Right lung (tissue), 5 donors: ENCODE measurements around the gene PNP. TPM values are rescaled to one million over a fixed set of nuclear protein-coding genes. Genes with fewer than 3 reads are reported as not detected.
"Not testable (repeated sequence)": the region's sequence is repeated elsewhere in the genome, so short reads cannot be mapped to it uniquely, and the experiment has no call there.

ENCODE experiments used
- DNase-seq, 2 donors: peaks; one replicate each; pipeline ENCODE4 v3.0.0-alpha.2; 2013
- polyA plus RNA-seq, 5 donors: library from polyadenylated mRNA; unstranded; fragments of 120-200 nt; gene quantifications; one replicate each; pipeline versions ENCODE4 v1.2.1 to v1.2.3, GENCODE V29; 2013; ENCODE audit warnings: inconsistent platforms in 1 of 5, low replicate concordance in 1 of 5; ENCODE audit not compliant: insufficient read length in 5 of 5, insufficient read depth in 1 of 5

PNP gene
- polyA plus RNA-seq, 5 donors = 31.0 to 47.3 (median 36.0) TPM

- no peak for DNase-seq
These were observed 18.2 kb downstream of the PNP start for GRCh38 chr14:20487396-20487725.

- DNase-seq = no peak
These were observed 20.1 kb downstream of the PNP start for GRCh38 chr14:20489093-20489994.

GRCh38 chr14:20490563-20490962, 21.4 kb downstream of the PNP start:
- DNase-seq = no peak

- DNase-seq = no peak
These were observed 23.3 kb downstream of the PNP start for GRCh38 chr14:20492486-20492885.

- no peak for DNase-seq
These were observed 24.4 kb downstream of the PNP start for GRCh38 chr14:20493634-20494033.

GRCh38 chr14:20494935-20495766, 25.9 kb downstream of the PNP start:
- DNase-seq = no peak

- no peak for DNase-seq
These were observed 29.4 kb downstream of the PNP start for GRCh38 chr14:20498622-20499021.

GRCh38 chr14:20499108-20499507, 29.9 kb downstream of the PNP start:
- DNase-seq = no peak

GRCh38 chr14:20499881-20500280, 30.7 kb downstream of the PNP start:
- DNase-seq = no peak

GRCh38 chr14:20501346-20501745, 32.1 kb downstream of the PNP start:
- DNase-seq = no peak

GRCh38 chr14:20503898-20504297, 34.7 kb downstream of the PNP start:
- no peak for DNase-seq

- not testable (repeated sequence) for DNase-seq
These were observed 37.1 kb downstream of the PNP start for GRCh38 chr14:20506276-20506675.

- not testable (repeated sequence) for DNase-seq
These were observed 37.5 kb downstream of the PNP start for GRCh38 chr14:20506752-20507151.

GRCh38 chr14:20507537-20507936, 38.3 kb downstream of the PNP start:
- DNase-seq = not testable (repeated sequence)

GRCh38 chr14:20508367-20508766, 39.2 kb downstream of the PNP start:
- no peak for DNase-seq

GRCh38 chr14:20512177-20512905, 43.1 kb downstream of the PNP start:
- DNase-seq = no peak

- DNase-seq = no peak
These were observed 46.6 kb downstream of the PNP start for GRCh38 chr14:20515846-20516245.

- DNase-seq = no peak
These were observed 47.7 kb downstream of the PNP start for GRCh38 chr14:20516921-20517320.

GRCh38 chr14:20522332-20522731, 53.1 kb downstream of the PNP start:
- no peak for DNase-seq

- no peak for DNase-seq
These were observed 54.8 kb downstream of the PNP start for GRCh38 chr14:20524027-20524426.
